Measurements from ENCODE around the gene ARHGEF7.

ARHGEF7 gene

GRCh38 chr13:111347438-111347837 lies 232.3 kb downstream of the ARHGEF7 start:
- no peak for FAIRE-seq
- TF ChIP-seq TAF1 (IDR thresholded peaks at IDR 0.05; ENCODE audit: borderline replicate concordance, low read depth, low read length) (no peak), POLR2AphosphoS5 (IDR thresholded peaks at IDR 0.05; ENCODE audit: low read depth, low read length) (no peak), POLR2A (IDR thresholded peaks at IDR 0.05; ENCODE audit: low read depth, low read length) (no peak)
- DNase-seq (ENCODE audit: insufficient read length) = no peak

- TF ChIP-seq POLR2A (IDR thresholded peaks at IDR 0.05; ENCODE audit: low read depth, low read length) (no peak), POLR2AphosphoS5 (IDR thresholded peaks at IDR 0.05; ENCODE audit: low read depth, low read length) (no peak), TAF1 (IDR thresholded peaks at IDR 0.05; ENCODE audit: borderline replicate concordance, low read depth, low read length) (no peak)
- FAIRE-seq (no peak), DNase-seq (ENCODE audit: insufficient read length) (no peak)
Observed at GRCh38 chr13:111353508-111353907, 238.4 kb downstream of the ARHGEF7 start.

- no peak for DNase-seq (ENCODE audit: insufficient read length)
- TF ChIP-seq POLR2A (IDR thresholded peaks at IDR 0.05; ENCODE audit: low read depth, low read length) = no peak
- no peak for TF ChIP-seq POLR2AphosphoS5 (IDR thresholded peaks at IDR 0.05; ENCODE audit: low read depth, low read length)
- no peak for TF ChIP-seq TAF1 (IDR thresholded peaks at IDR 0.05; ENCODE audit: borderline replicate concordance, low read depth, low read length)
- FAIRE-seq = no peak
Observed at GRCh38 chr13:111354789-111355188, 239.7 kb downstream of the ARHGEF7 start.
